HL-60 (cell line): Measurements from ENCODE around the gene UTP25.

Experiments
- CTCF ChIP-seq: IDR thresholded peaks from one replicate; pipeline ENCODE4 v1.5.1; 2011; ENCODE audit warnings: low read length, control low read depth, inconsistent platforms; ENCODE audit not compliant: insufficient read depth
- GABPA ChIP-seq: IDR thresholded peaks from 2 replicates; pipeline ENCODE4 v1.6.1; 2012; ENCODE audit warnings: low read depth
- POLR2AphosphoS5 ChIP-seq: IDR thresholded peaks from 2 replicates; pipeline ENCODE4 v1.6.1; 2012; ENCODE audit warnings: low read depth
- REST ChIP-seq: IDR thresholded peaks from 2 replicates; pipeline ENCODE4 v1.6.1; 2012; ENCODE audit warnings: low read depth; ENCODE audit not compliant: insufficient replicate concordance
- SPI1 ChIP-seq: IDR thresholded peaks from 2 replicates; pipeline ENCODE4 v1.6.1; 2012; ENCODE audit warnings: low read depth, mild to moderate bottlenecking, borderline replicate concordance

GRCh38 chr1:209791920-209792319 is 35.9 kb upstream of the UTP25 start:
- TF ChIP-seq CTCF = no peak
- TF ChIP-seq POLR2AphosphoS5 = no peak
- TF ChIP-seq SPI1 = no peak
- TF ChIP-seq REST = no peak
- TF ChIP-seq GABPA = no peak
